Esophagus squamous epithelium (tissue), 5 donors: ENCODE results near the gene ISOC1. TPM values are rescaled to one million over a fixed set of nuclear protein-coding genes. Genes with fewer than 3 reads are reported as not detected.

ENCODE experiments used
- DNase-seq: peaks from one replicate; lab custom pipeline; 2025; lab: John Stamatoyannopoulos, UW
- H3K27ac ChIP-seq, 4 donors: fragments of 200-600 bp; sonication (generic); one replicate each; pipeline ENCODE4 v1.5.1; 2016 to 2019; ENCODE audit warnings: mild to moderate bottlenecking in 1 of 4
- H3K27me3 ChIP-seq, 4 donors: fragments of 200-600 bp; sonication (generic); 1 replicate in 3 of 4; 2 replicates in 1 of 4; pipeline versions ENCODE4 v1.5.1 to v1.6.0; 2017 to 2021; ENCODE audit warnings: antibody characterized with exemption in 1 of 4
- H3K36me3 ChIP-seq, 3 donors: fragments of 200-600 bp; sonication (generic); one replicate each; pipeline ENCODE4 v1.5.1; 2016 to 2019
- H3K4me1 ChIP-seq, 3 donors: fragments of 200-600 bp; sonication (generic); one replicate each; pipeline ENCODE4 v1.5.1; 2017 to 2019
- H3K4me3 ChIP-seq, 4 donors: fragments of 200-600 bp; sonication (generic); 1 replicate in 3 of 4; 2 replicates in 1 of 4; pipeline ENCODE4 v1.5.1; 2016 to 2019; ENCODE audit warnings: mild to moderate bottlenecking in 2 of 4, moderate library complexity in 1 of 4
- H3K9me3 ChIP-seq, 3 donors: fragments of 200-600 bp; sonication (generic); one replicate each; pipeline ENCODE4 v1.5.1; 2016 to 2019
- CTCF ChIP-seq, 6 experiments: fragments of 450-650 bp in 4 of 6; fragments of 200-600 bp in 2 of 6; sonication (generic) in 2 of 6; IDR thresholded peaks; one replicate each; pipeline ENCODE4 v1.5.1; 2016 to 2019; ENCODE audit warnings: antibody characterized with exemption in 6 of 6, mild to moderate bottlenecking in 4 of 6, moderate library complexity in 4 of 6
- POLR2A ChIP-seq, 4 donors: fragments of 450-650 bp; IDR thresholded peaks; one replicate each; pipeline ENCODE4 v1.6.1; 2017; ENCODE audit warnings: antibody characterized with exemption in 4 of 4, mild to moderate bottlenecking in 4 of 4, moderate library complexity in 3 of 4
- WGBS, 2 donors: methylation state at CpG; one replicate each; pipeline ENCODE4 v1.1.5; 2018; 5-methylcytosine and 5-hydroxymethylcytosine counted together
- intact Hi-C: fragments of 100-400 bp; cut with DNase I; formaldehyde crosslinking; loops from one replicate; pipeline ENCODE4 v1.15.0; 2022
- total RNA-seq, 4 donors: library from RNA; depleted of rRNA; stranded (reverse); fragments of >200 nt; gene quantifications; one replicate each; pipeline ENCODE4 v1.1.0, GENCODE V29; 2016
- donor health status: DM: yes; HTN: yes; CAD: no.

ISOC1 gene
- 10 to 100 TPM; 16.7 to 43.7 (median 36.7) TPM for total RNA-seq

- Histone ChIP-seq H3K9me3 (no peaks in the 10 kb centered on the region), H3K4me3 (peak within 1 kb of the TSS; percentile 64 to 93 (median 82)), H3K36me3 (no peaks in the 10 kb centered on the region), H3K4me1 (peaks cover 5 to 51% (median 18%) of the 10 kb centered on the region in 3 donors), H3K27me3 (no peaks in the 10 kb centered on the region), H3K27ac (peak within 1 kb of the TSS; percentile 89 to 95 (median 93))
- WGBS, 2 donors, result 1 to 2% methylated on average over 19 to 24 of the region's 87 CpGs
- DNase-seq, result peak; percentile 53
- intact Hi-C loops, result no loop called here
- TF ChIP-seq POLR2A (IDR thresholded peaks at IDR 0.05) (peak in 3 of 4 donors; percentile 39 to 91 (median 88)), CTCF (IDR thresholded peaks at IDR 0.05) (peak in 1 of 6 experiments; percentile 9)
Measured at GRCh38 chr5:129094087-129094923, at the start of gene ISOC1. ISOC1 (plus strand) TSS chr5:129094749; CDS start chr5:129094767, 18 bp downstream.

- H3K27ac ChIP-seq, result no peak overlapping the region
- TF ChIP-seq CTCF (IDR thresholded peaks at IDR 0.05) (no peak), POLR2A (IDR thresholded peaks at IDR 0.05) (no peak)
- H3K4me1 ChIP-seq, result no peaks in the 10 kb centered on the region
- no peak for DNase-seq
- peaks cover 0 to 16% (median 0%) of the 10 kb centered on the region in 3 donors for H3K9me3 ChIP-seq
- H3K4me3 ChIP-seq, result no peak overlapping the region
- intact Hi-C loops, result no loop called here
- H3K27me3 ChIP-seq, result no peaks in the 10 kb centered on the region
- H3K36me3 ChIP-seq, result no peaks in the 10 kb centered on the region
Measured at GRCh38 chr5:129046151-129046550, 48.4 kb upstream of the ISOC1 start.

- TF ChIP-seq POLR2A (IDR thresholded peaks at IDR 0.05) (no peak), CTCF (IDR thresholded peaks at IDR 0.05) (no peak)
- H3K4me1 ChIP-seq, result no peaks in the 10 kb centered on the region
- no peak overlapping the region for H3K4me3 ChIP-seq
- H3K36me3 ChIP-seq, result no peaks in the 10 kb centered on the region
- H3K27ac ChIP-seq, result no peak overlapping the region
- no peak for DNase-seq
- H3K27me3 ChIP-seq, result no peaks in the 10 kb centered on the region
- 50 to 56% methylated on average over 2 of the region's 2 CpGs for WGBS, 2 donors
- intact Hi-C loops, result no loop called here
- H3K9me3 ChIP-seq, result peaks cover 0 to 16% (median 0%) of the 10 kb centered on the region in 3 donors
Measured at GRCh38 chr5:129048509-129048908, 46.0 kb upstream of the ISOC1 start.

- intact Hi-C loops, result no loop called here
- Histone ChIP-seq H3K27ac (no peak overlapping the region), H3K4me3 (no peak overlapping the region), H3K4me1 (no peaks in the 10 kb centered on the region), H3K36me3 (no peaks in the 10 kb centered on the region), H3K9me3 (peaks cover 0 to 11% (median 0%) of the 10 kb centered on the region in 3 donors), H3K27me3 (no peaks in the 10 kb centered on the region)
- DNase-seq, result no peak
- TF ChIP-seq POLR2A (IDR thresholded peaks at IDR 0.05), result no peak
- TF ChIP-seq CTCF (IDR thresholded peaks at IDR 0.05), result no peak
- WGBS, 2 donors, result 43 to 46% methylated on average over 2 of the region's 2 CpGs
Measured at GRCh38 chr5:129049126-129049799, 45.3 kb upstream of the ISOC1 start.

- intact Hi-C loops, result no loop called here
- Histone ChIP-seq H3K4me1 (no peaks in the 10 kb centered on the region), H3K9me3 (no peaks in the 10 kb centered on the region), H3K27ac (no peak overlapping the region), H3K36me3 (no peaks in the 10 kb centered on the region), H3K4me3 (no peak overlapping the region), H3K27me3 (no peaks in the 10 kb centered on the region)
- no peak for DNase-seq
- 45 to 70% methylated on average over 4 of the region's 4 CpGs for WGBS, 2 donors
- TF ChIP-seq CTCF (IDR thresholded peaks at IDR 0.05), result no peak
- no peak for TF ChIP-seq POLR2A (IDR thresholded peaks at IDR 0.05)
Measured at GRCh38 chr5:129051283-129051682, 43.3 kb upstream of the ISOC1 start.
